NCI-H1694 (cell line): Measurements from ENCODE around the gene VPS45.
"Not testable (repeated sequence)": the region's sequence is repeated elsewhere in the genome, so short reads cannot be mapped to it uniquely, and the experiment has no call there.

ENCODE experiments used
- DNase-seq: peaks from one replicate; lab custom pipeline; 2025; lab: John Stamatoyannopoulos, UW

The VPS45 gene

DNA sequence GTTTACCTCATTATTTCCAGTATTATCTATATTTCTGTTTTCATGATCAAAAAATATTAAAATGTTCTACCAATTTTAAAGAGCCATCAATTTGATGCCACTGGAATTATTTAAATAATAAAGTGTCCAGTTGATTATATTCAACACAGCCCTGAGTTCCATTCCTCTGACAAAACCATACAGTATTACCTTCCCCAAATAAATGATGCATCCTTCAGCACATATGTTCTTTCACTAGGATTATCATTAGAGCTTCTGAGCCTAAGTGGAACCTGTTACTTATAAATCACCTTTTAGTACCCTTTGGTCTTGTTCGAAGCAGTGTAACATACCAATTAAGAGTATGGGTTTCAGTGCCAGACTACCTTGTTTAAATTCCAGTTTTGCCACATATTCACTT lies 64.8 kb downstream of the VPS45 start:
- DNase-seq, result no peak

DNA sequence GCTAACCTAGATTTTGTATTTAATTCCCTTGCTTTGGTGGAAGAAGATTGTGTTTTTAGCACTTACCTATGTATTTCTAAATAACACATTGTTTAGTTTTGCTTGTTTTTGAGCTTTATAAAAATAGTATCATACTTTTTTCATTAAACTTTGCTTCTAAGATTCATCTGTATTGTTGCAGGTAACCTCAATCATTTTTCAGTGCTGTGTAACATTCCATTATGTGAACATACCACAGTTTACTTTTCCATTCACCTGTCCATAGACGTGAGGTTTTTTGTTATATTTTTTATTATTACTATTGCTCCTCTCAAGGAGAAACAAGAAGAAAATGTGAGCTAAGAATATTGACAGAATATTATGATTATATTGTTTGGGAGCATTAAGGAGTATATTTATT lies 67.0 kb downstream of the VPS45 start:
- no peak for DNase-seq

- not testable (repeated sequence) for DNase-seq
Measured at GRCh38 chr1:150135400-150135799, 67.8 kb downstream of the VPS45 start.

- DNase-seq, result no peak
Measured at GRCh38 chr1:150138044-150138443, 70.5 kb downstream of the VPS45 start.

DNA sequence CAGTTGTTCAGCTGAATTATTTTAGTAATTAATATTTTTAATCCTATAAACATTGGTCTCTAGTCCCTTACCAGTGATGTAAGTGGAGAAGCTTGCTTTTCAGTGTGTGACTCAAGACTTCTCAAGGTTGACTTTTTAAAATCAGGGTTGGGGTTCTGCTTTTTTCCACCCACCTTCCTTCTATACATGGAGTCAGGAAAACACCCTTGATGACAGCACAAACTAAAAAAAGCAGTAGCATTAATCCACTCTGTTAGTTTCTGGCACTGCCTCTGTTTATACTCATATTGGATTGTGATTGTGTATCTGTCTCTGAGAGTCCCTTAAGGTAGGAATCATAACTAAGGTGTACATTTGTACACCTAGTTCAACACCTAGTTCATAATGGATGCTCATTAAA lies 73.9 kb downstream of the VPS45 start:
- DNase-seq, result no peak

- no peak for DNase-seq
Measured at GRCh38 chr1:150142083-150142482, 74.5 kb downstream of the VPS45 start.

GRCh38 chr1:150144606-150145005 lies 77.0 kb downstream of the VPS45 start:
- no peak for DNase-seq

DNA sequence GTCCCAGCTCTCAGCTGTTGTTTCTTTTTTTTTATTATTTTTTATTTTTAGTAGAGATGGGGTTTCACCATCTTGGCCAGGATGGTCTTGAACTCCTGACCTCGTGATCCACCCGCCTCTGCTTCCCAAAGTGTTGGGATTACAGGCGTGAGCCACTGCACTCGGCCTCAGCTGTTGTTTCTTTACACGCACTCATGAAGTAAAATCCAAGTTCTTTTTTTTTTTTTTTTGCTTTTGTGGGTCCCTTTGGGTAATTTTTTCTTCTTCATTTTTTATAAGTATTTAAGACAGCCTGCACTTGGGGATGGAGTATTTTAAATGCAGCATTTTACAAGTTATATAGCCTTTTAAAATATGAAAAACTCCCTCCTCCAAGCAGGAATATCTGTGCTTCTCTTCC lies 78.4 kb downstream of the VPS45 start:
- not testable (repeated sequence) for DNase-seq

DNA sequence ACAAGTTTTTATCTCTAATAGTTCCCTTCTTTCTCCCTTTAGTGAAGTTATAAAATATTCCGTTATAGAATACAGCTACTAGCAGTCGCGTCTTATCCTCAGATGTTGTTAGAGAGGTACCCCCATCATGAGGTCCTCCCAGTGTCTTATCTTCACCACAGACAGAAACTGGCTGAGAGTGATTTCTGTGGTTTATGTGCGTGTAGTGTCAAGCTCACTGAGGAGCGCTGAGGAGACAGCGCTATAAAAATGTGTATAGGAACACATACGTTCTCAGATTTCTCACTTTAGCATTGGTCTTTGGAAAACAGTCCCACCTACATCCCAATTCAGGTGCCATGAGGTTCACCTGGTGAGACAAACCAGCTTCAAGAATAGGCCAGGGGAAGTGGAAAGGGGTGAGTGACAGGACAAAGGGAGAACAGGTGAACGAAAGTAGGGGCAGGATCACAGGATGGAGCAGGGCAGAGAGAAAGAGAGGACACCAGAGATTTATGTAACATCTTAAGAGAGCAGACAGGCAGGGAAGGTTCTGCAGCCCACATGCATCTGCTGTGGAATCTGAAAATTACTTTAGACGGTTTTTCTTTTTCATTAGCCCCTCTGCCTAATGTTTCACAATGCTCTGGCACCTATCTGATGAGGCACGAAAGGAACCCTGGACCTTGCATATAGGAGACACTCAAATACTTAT lies 79.4 kb downstream of the VPS45 start:
- DNase-seq, result no peak

DNA sequence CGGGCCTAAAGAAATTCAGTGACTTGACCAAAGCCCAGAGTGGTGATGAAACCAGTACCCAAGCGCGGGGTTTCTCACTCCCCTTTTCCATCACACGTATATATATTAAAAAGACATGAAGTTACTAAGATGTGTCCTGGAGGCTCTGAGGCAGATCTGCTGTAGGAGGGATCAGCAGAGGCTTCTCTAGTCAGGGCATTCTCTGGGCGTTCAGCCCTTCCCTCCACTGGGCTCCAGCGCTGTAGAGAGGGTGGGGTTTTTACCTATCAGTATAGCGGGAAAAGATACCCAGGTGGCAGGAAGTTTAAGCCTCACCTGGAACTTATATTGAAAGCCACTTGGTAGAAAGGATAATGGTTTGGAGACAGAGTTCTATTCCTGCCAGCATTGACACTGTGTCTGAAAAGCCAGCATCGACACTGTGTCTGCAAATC lies 81.3 kb downstream of the VPS45 start:
- peak; percentile 16 for DNase-seq

GRCh38 chr1:150149271-150150132 lies 81.9 kb downstream of the VPS45 start, which contains the start of gene PLEKHO1:
Gene PLEKHO1, plus strand, starts transcription at chr1:150149916. Its CDS starts 342 bp downstream, at chr1:150150258.
- peak; percentile 46 for DNase-seq

- no peak for DNase-seq
Measured at GRCh38 chr1:150150133-150151021, 82.8 kb downstream of the VPS45 start.

DNA sequence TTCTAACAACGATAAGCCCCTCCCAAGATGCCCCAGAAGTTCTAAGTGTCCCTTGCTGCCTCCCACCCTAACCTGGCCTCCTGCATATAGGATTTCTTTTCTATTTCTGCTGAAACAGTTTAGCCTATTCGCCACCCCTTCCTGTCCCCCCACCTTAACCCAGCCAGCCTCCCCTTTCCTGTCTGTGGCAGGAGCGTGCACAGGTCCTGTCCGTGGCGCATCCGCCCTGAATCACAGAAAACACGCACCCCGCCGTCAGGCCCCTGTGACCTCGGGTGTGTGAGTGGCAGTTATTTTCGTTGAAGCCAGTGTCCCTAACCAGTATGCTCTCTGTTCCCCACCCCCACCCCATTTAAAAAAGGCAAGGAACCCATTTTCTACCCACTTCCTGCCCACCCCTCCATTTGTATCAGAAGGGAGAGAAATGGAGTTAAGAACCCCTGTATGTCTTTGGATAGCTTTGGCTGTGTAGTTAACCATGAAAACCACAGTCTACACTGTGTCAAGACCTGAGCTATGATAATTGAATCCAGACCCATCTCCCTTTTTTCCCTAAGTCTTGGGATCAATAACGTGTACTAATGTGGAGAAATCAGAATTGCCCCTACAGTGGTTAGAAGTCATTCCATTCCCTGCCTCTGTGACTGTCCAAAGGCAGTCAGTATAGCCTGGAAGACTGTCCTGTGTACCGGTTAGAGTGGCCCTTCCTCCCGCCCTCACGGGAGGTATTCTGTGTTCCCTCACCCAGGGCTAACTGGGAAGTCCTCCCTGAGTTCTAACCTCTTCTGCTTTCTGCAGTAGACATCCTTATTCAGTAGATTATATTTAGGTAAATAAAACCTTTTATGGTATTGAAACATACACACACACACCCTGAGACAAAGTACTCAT lies 84.0 kb downstream of the VPS45 start:
- DNase-seq, result no peak

GRCh38 chr1:150152182-150152536 lies 84.6 kb downstream of the VPS45 start:
- DNase-seq, result no peak

DNA sequence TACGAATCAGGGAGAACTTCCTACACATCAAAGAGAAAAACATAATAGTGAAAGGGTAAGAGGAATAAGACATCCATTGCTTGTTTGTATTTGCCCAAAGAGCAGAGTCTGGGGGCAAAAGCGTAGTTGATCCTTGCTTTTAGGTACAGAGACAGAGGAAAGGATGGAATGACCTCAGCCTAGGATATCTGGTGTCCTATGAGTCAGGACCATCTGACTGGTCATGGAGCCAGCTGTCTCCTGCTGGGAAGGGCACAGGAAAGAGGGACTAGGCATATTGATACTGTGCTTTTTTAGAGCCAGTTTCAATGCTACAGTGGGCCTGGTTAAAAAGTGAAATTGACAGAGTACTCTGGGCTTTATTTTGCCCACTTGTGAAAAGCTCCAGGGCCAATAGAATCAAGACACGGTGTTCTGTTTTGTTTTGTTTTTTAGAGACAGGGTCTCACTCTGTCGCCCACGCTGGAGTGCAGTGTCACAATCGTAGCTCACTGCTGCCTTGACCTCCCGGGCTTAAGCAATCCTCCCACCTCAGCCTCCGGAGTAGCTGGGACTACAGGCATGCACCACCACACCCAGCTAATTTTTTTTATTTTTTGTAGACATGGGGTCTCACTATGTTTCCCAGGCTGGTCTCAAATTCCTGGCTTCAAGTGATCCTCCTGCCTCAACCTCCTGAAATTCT lies 85.3 kb downstream of the VPS45 start:
- DNase-seq, result no peak

DNA sequence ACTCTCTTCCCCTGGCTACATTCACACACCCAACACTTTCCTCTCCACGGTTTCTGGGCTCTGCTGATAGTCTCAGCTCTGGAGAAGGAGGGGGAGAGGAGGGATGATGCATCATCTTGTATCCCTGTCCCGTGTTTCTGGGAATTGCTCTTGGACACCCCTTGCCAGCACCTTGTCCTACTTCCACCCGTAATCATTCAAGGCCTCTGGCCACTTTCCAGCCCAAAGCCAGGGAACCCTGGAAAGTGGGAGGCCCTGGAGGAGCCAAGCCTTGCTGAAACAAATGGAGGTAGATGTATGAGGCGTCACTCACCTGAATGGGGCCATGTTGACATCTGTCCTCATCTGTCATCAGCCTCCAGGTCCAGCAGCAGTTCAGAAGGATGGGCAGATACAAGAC lies 86.6 kb downstream of the VPS45 start:
- no peak for DNase-seq

DNA sequence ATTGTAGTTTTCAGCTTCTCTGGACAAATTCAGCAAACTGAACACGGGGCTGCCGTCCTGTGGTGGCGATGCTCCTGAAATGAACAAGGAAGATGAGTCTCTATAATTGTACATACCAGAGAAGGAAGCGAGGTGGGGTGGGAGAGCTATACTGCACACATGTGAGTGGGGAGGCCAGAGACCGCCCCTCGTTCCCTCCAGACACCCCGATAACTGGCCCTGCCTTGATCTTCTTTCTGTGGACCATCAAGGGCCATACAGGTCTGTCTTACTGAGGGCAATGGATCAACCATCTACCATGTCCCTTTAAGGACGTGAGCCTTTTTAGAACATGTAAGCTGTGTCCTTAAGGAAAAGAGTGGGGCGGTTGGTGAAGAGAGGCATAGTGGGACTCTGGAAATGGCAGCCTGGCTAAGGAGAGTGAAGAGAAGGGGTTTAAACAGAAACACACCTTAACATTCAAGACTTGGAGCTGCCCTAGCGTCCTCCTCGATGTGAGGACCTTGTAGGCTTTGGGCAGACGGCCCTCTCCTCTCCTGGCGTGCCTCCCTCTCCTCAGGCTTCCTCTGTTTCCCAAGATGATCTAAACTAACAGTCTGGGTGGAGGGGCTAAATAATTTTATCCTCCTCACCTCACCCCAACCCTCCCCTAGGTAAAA lies 88.0 kb downstream of the VPS45 start:
- DNase-seq, result no peak

GRCh38 chr1:150156868-150157603 lies 89.5 kb downstream of the VPS45 start:
- DNase-seq, result no peak

- no peak for DNase-seq
Measured at GRCh38 chr1:150159550-150159949, 92.0 kb downstream of the VPS45 start.
